Activated T-helper 1 cell treated with anti-CD3 and anti-CD28 coated beads, Interleukin-2, amount 50 U/mL, for 16 hours (primary cell): ENCODE measurements around the gene CSRP1.
A peak's percentile ranks its signal among the peaks of the same experiment; 100 is the strongest.
"Not testable (repeated sequence)": the region's sequence is repeated elsewhere in the genome, so short reads cannot be mapped to it uniquely, and the experiment has no call there.

Experiments used
- DNase-seq, 2 donors: peaks; one replicate each; pipeline ENCODE4 v3.0.0-alpha.2; 2020; ENCODE audit warnings: low read depth in 1 of 2, low spot score in 1 of 2

Gene CSRP1

DNA sequence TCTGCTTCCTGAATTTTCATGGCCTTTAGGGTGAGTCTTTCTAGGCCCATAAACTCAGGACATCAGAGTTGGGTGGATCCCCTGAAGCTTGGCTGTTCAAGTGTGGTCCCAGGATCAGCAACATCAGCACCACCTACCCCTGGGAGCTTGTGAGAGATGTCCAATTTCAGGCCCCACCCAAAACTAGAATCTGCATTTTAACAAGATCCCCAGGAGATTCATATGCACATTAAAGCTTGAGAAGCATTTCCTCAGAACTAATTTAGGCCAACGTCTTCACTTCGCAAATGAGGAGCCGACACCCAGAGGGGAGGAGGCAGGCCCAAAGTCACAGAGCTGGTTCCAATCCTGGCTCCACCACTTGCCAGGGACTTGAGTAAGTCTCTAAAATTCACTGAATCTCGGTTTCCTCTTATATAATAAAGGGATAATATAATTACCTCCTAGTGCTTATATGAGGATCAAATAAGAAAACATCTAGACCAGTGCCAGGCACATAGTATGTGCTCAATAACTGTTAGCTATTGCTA lies 27.7 kb downstream of the CSRP1 start:
- no peak for DNase-seq

- not testable (repeated sequence) for DNase-seq
Observed at GRCh38 chr1:201478666-201479065, 28.3 kb downstream of the CSRP1 start.

GRCh38 chr1:201476670-201477344 lies 30.1 kb downstream of the CSRP1 start:
- DNase-seq: no peak

DNA sequence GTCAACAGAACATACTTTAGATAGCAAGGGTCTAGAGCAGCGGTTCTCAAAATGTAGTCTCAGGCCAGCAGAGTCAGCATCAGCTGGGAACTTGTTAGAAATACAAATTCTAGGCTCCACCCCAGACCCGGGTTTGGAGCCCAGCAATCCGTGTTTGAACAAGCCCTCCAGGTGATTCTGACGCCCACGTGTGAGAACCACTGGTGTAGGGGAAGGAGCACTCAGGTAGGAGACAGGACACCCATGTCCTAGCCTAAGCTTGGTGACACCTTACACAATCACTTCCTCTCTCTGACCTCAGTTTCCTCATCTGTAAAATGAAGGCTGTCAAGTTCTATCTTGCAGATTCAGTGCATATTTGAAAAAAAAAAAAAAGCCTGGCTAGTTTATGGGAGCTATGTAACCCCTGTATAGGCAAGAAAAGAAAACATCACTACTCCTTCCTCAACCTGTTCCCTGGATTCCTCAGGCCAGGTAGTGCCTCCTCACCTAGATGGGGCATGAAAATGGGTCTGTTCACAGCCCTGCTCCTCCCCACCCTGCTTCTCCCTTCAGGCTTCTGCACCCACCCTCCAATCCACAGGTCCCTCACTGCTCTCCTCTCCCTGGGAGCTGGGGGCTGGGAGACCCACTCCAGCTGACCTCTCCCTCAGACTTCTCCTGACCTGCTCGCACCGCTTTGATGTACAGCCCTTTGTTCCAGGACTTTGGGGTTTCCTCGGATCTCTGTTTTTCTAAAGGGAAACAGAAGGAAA lies 30.8 kb downstream of the CSRP1 start:
- DNase-seq: no peak

DNA sequence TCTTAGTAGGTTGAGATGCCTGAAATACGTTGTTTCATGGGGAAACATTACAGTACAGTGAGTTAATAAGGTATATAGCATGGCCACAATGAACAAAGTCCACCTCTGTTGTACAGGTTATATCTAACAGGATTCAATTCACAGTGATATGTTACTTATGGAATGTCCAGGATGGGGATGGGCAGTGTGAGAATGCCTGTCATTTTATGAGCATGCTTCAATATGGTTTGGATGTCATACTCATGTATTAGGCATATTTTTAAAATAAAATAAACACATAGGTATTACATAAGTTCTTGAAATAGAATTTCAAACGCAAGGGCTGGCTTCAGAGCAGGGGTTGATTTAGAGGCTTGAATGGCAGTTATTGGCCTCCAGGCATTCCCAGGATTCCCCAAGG lies 31.8 kb downstream of the CSRP1 start:
- no peak for DNase-seq

DNA sequence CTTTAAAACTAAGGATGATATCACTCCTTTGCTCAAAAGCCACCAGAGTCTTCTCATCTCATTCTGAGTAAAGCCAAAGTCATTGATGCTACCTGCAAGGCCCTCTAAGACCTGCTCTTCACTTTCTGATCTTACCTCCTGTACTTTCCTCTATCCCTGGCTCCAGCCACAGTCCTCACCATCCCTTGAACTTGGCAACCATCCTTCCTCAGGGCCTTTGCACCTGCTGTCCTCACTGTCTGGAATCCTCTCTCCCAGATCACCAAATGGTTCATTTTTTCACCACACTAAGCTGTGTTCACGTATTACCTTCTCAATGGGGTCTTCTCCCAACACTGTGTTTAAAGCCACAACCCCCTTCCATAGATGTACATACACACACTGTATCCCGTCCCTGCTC lies 33.6 kb downstream of the CSRP1 start:
- DNase-seq: no peak

GRCh38 chr1:201472321-201472720 lies 34.6 kb downstream of the CSRP1 start:
- DNase-seq: not testable (repeated sequence)

- no peak for DNase-seq
Observed at GRCh38 chr1:201471772-201472171, 35.2 kb downstream of the CSRP1 start.

GRCh38 chr1:201470581-201470980 lies 36.3 kb downstream of the CSRP1 start:
- no peak for DNase-seq

DNA sequence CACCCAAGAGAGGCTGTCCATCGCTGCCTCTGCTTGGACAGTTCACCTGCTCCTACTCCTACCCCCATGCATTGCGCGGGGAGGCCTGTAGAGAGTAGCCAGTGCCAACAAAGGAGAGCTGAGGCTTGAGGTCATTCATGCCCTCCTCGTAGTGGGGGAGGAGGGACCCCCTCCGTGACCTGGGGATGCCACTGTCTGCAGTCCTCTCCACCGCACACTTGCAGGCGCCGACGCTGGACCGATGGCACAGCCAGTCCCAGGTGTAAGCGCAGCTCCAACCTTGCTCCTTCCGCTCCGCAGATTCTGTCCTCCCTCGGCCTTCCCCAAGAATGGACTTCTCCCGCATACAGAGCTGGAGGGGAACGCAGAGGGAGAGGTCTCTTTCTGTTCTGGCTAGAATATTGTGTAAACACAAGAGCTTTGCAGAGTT lies 37.3 kb downstream of the CSRP1 start:
- DNase-seq: no peak

- peak in 1 of 2 donors; percentile 9 for DNase-seq
Observed at GRCh38 chr1:201468844-201469644, 37.9 kb downstream of the CSRP1 start, which contains the start of gene PHLDA3. TSS of gene PHLDA3 (minus strand) at chr1:201469188. CDS start at chr1:201468786, 402 bp downstream.

DNA sequence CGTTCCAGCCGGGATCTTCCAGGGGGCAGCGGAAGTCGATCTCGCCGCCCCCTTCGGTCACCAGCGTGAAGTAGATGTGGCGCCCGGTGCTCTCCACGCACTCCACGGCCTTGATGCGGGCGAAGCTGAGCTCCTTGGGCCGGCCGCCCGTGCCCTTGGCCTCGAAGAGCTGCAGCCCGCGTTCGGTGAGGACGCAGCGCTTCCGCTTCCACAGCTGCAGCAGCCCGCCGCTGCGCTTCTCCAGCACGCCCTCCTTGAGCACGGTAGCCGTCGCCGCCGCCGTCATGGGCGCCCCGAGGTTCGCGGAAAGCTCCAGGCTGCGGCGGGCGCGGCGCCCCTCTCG lies 38.5 kb downstream of the CSRP1 start:
- no peak for DNase-seq

- DNase-seq: no peak
Observed at GRCh38 chr1:201466492-201466891, 40.4 kb downstream of the CSRP1 start.

GRCh38 chr1:201465698-201466290 lies 41.1 kb downstream of the CSRP1 start:
- DNase-seq: no peak

- no peak for DNase-seq
Observed at GRCh38 chr1:201463071-201463552, 43.8 kb downstream of the CSRP1 start.

- no peak for DNase-seq
Observed at GRCh38 chr1:201461645-201462441, 45.1 kb downstream of the CSRP1 start.

DNA sequence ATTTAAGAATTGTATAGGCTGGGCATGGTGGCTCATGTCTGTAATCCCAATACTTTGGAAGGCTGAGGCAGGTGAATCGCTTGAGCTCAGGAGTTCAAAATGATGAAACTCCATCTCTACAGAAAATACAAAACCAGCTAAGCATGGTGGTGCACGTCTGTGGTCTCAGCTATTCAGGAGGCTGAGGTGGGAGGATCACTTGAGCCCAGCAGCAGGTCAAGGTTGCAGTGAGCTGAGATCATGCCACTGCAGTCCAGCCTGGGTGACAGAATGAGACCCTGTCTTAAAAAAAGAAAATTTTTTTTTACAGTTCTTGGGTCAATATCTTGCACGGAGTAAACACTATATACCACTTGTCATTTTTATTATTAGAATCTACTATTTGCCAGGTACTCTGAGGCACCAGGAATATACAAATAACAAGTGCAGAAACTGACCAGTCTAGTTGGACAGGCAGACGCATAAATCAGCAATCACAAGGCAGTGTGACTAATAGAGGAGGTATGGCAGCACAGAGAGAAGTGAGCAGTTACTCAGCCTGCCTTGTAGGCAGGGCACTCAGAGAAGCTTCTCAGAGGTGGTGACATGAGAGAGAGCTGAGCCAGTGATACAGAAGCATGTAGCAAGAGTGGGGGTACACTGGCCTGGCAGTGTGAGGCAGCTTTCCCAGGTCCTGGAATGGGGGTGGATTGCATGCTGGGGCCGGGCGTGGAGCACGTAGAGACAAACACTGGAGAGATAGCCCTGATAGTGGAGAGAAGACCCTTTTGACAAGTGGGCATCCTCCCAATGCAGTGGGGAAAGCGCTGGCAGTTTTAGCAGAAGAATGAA lies 45.9 kb downstream of the CSRP1 start:
- no peak for DNase-seq

DNA sequence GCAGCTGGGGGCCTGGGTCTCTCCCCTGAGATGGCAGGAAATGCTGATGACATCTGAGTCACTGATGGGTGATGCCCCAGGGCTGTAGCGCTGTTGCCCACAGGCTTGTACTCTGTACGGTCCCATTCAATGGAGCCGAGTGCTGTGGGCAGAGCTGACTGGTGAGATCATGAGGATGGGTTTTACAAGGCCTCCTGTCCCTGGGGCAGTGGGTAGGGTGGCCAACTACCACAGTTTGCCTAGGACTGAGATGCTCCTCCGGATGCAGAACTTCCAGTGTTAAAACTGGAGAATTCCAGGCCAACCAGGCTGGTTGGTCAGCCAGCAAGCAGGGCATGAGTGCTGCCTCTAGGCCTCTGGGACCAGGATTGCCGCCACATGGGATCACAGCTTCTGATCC lies 47.1 kb downstream of the CSRP1 start:
- no peak for DNase-seq

- DNase-seq: no peak
Observed at GRCh38 chr1:201459052-201459451, 47.9 kb downstream of the CSRP1 start.
